ENCODE results near the gene GPR84.

GRCh38 chr12:54351341-54351740 lies 12.9 kb downstream of the GPR84 start:
- TF ChIP-seq POLR2A (IDR thresholded peaks at IDR 0.05) (no peak), CTCF (IDR thresholded peaks at IDR 0.05) (no peak)

Data from adrenal gland (tissue), 5 donors.